WI38 (cell line): ENCODE data around the gene POU2AF1.
"Not testable (repeated sequence)": the region's sequence is repeated elsewhere in the genome, so short reads cannot be mapped to it uniquely, and the experiment has no call there.

ENCODE experiments used
- H3K4me3 ChIP-seq: 2 replicates; pipeline ENCODE4 v1.5.1; 2011; ENCODE audit warnings: low read depth, mild to moderate bottlenecking, control low read depth, low read length
- CTCF ChIP-seq: IDR thresholded peaks from 2 replicates; pipeline ENCODE4 v1.5.1; 2012; ENCODE audit warnings: low read depth, mild to moderate bottlenecking, control low read depth, low read length

Gene POU2AF1

GRCh38 chr11:111408789-111409727 is 30.0 kb upstream of the POU2AF1 start:
- no peak for TF ChIP-seq CTCF
- no peak overlapping the region for H3K4me3 ChIP-seq

- no peak overlapping the region for H3K4me3 ChIP-seq
- TF ChIP-seq CTCF, result no peak
Observed at GRCh38 chr11:111407652-111408051, 28.6 kb upstream of the POU2AF1 start.

- no peak overlapping the region for H3K4me3 ChIP-seq
- no peak for TF ChIP-seq CTCF
Observed at GRCh38 chr11:111406589-111406988, 27.5 kb upstream of the POU2AF1 start.

- H3K4me3 ChIP-seq, result no peak overlapping the region
- no peak for TF ChIP-seq CTCF
Observed at GRCh38 chr11:111406091-111406490, 27.0 kb upstream of the POU2AF1 start.

GRCh38 chr11:111405551-111405950 is 26.5 kb upstream of the POU2AF1 start:
- no peak for TF ChIP-seq CTCF
- no peak overlapping the region for H3K4me3 ChIP-seq

- H3K4me3 ChIP-seq, result no peak overlapping the region
- TF ChIP-seq CTCF, result no peak
Observed at GRCh38 chr11:111403051-111403726, 24.1 kb upstream of the POU2AF1 start.

- no peak for TF ChIP-seq CTCF
- no peak overlapping the region for H3K4me3 ChIP-seq
Observed at GRCh38 chr11:111402411-111402810, 23.3 kb upstream of the POU2AF1 start.

- H3K4me3 ChIP-seq, result not testable (repeated sequence)
Observed at GRCh38 chr11:111401957-111402356, 22.9 kb upstream of the POU2AF1 start.
